ENCODE results near the gene C1orf210. TPM values are rescaled to one million over a fixed set of nuclear protein-coding genes. Genes with fewer than 3 reads are reported as not detected.

The C1orf210 gene
- total RNA-seq, 1 experiment from 2014 or later, result 7.6 TPM

DNA sequence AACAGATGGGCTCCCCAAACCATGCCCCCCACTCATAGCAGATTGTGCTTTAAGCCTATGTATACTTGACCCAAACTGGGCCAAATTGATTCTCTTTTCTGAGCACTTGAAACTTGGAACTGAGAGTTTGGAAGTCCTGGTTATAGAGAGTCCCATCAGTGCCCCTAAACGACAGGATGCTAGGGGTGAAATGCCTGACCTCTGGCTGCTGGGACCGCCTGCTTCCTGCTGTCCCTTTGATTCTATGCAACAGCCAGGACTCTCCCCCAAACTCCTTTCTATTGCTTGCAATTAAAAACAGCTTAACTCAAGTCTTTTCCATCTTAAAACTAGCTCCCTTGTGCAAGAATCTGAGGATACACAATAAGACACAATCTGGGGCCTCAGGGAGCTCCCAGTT is 4.7 kb downstream of the C1orf210 start:
- intact Hi-C loops (cut with micrococcal nuclease), result no loop called here
- no peaks in the 10 kb centered on the region for H4K20me1 ChIP-seq (ENCODE audit: insufficient read depth)
- TF ChIP-seq CEBPB (IDR thresholded peaks at IDR 0.05; ENCODE audit: low read depth) (no peak), REST (IDR thresholded peaks at IDR 0.05; ENCODE audit: low read depth) (no peak), TCF7L2 (IDR thresholded peaks at IDR 0.05; ENCODE audit: borderline replicate concordance, extremely low read depth, insufficient read depth, insufficient read length) (no peak), CTCF (IDR thresholded peaks at IDR 0.05 in 2 of 3, conservative IDR thresholded peaks at IDR 0.05 in 1 of 3; ENCODE audit: borderline replicate concordance in 1 of 3, insufficient read depth in 1 of 3, low read depth in 2 of 3, low read length in 2 of 3) (no peak), ZNF274 (IDR thresholded peaks at IDR 0.05; ENCODE audit: low read depth, low read length) (no peak)
- RAD21 ChIA-PET (ENCODE audit: low non-redundant PET in 1 of 2, low total read pairs in 2 of 2, uncharacterized antibody in 2 of 2, unreplicated experiment in 2 of 2), result no interaction called here
- H2AFZ ChIP-seq (ENCODE audit: low read depth, low read length, poor library complexity, severe bottlenecking), result no peak overlapping the region
- DNase-seq (ENCODE audit: low read depth, low spot score) (no peak), ATAC-seq (no peak)
- H3K9me3 ChIP-seq (ENCODE audit: control insufficient read depth in 1 of 2, insufficient read depth in 1 of 2, low read depth in 1 of 2, low read length in 2 of 2), result no peaks in the 10 kb centered on the region
- H3K4me3 ChIP-seq (replicated peaks in 1 of 2; ENCODE audit: low read depth in 1 of 2, low read length in 2 of 2), result no peak overlapping the region
- POLR2A ChIA-PET, result interaction anchor here (0.6 to 0.7 kb wide), 2 partner anchors 78 to 359 kb away, joined by 3 to 4 read pairs; partner anchors contain the start of gene CDC20
- 0 out of 4 replicates have a peak, but pooled peaks cover 0 to 2% of the 10 kb centered on the region in 2 experiments for H3K36me3 ChIP-seq (ENCODE audit: control insufficient read depth in 1 of 2, insufficient read depth in 2 of 2, low read length in 2 of 2)
- H3K79me2 ChIP-seq (ENCODE audit: insufficient read depth, low read length), result no peaks in the 10 kb centered on the region
- no peak overlapping the region for H3K9ac ChIP-seq (ENCODE audit: low read length)
- no peak overlapping the region for H3K27ac ChIP-seq (ENCODE audit: low read depth, low read length)
- H3K4me1 ChIP-seq (ENCODE audit: control insufficient read depth in 1 of 2, insufficient read depth in 2 of 2, low read length in 2 of 2), result peaks cover 6 to 18% of the 10 kb centered on the region in 2 experiments; a peak in 3 of 4 replicates
- H3K27me3 ChIP-seq (ENCODE audit: insufficient read depth, low read length), result no peaks in the 10 kb centered on the region
- CTCF ChIA-PET, result no interaction called here
- H3K4me2 ChIP-seq (ENCODE audit: low read length), result no peak overlapping the region
- BruUV-seq (replicated peaks), result no TSS peak
- no peaks in the 10 kb centered on the region for H3K9me2 ChIP-seq (ENCODE audit: insufficient read depth)
